Ureter (tissue), 1 donor: ENCODE data around the gene TBCE. TPM values are rescaled to one million over a fixed set of nuclear protein-coding genes. Genes with fewer than 3 reads are reported as not detected.

Experiments
- DNase-seq: peaks from one replicate; pipeline ENCODE4 v3.0.0-alpha.2; 2020; ENCODE audit warnings: low spot score
- total RNA-seq: library from RNA; stranded (reverse); gene quantifications from one replicate; pipeline ENCODE4 v1.2.4, GENCODE V29; 2023
- donor health status: DM: yes; HTN: yes; CAD: no.

Gene TBCE
- total RNA-seq, 1 donor from 2014 or later: 30.7 TPM

DNA sequence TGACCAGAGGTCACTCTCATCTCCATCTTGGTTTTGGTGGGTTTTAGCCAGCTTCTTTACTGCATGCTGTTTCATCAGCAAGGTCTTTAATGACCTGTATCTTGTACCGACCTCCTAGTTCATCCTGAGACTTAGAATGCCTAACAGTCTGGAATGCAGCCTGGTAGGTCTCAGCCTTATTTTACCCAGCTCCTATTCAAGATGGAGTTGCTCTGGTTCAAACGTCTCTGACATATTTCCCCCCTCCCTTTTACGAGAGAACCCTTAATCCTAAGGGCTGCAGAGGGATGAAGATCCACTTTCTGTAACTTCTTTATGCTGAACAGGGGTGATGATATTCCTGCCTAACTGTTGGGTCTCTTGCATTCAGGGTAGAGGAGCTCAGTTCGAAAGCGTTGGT lies 43.2 kb downstream of the TBCE start:
- no peak for DNase-seq

DNA sequence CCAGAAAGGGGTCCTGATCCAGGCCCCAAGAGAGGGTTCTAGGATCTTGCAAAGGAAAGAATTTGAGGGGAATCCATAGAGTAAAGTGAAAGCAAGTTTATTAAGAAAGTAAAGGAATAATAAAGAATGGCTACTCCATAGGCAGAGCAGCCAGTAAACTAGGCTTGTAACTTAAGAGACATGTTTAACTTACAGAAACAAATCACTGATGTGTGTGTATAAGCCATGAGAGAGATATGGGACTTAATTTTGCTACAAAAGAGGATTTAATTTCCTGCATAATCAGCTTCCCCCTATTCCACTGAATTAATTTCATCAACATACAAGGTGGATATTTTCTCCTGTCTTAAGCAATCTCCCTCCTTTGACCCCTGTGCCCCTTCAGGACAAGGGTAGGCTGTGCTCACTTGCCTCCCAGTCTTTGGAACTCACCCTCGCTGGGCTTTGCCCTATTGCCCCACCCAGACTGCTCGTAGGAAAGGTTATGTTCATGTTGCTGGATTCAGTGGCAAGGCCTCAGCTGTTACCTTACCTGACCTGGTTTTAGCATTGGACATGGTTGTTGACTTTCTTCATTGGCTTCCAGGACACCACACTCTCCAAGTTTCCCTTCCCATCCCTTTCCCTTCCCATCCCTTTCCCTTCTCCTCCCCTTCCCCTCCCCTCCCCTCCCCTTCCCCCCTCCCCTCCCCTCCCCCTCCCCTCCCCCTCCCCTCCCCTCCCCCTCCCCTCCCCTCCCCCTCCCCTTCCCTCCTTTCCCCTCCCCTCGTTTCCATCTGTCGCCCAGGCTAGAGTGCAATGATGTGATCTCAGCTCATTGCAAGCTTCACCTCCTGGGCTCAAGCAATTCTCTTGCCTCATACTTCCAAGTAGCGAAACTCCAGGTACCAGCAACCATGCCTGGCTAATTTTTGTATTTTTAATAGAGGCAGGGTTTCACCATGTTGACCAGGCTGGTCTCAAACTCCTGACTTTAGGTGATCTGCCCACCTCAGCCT lies 44.6 kb downstream of the TBCE start:
- DNase-seq: no peak

DNA sequence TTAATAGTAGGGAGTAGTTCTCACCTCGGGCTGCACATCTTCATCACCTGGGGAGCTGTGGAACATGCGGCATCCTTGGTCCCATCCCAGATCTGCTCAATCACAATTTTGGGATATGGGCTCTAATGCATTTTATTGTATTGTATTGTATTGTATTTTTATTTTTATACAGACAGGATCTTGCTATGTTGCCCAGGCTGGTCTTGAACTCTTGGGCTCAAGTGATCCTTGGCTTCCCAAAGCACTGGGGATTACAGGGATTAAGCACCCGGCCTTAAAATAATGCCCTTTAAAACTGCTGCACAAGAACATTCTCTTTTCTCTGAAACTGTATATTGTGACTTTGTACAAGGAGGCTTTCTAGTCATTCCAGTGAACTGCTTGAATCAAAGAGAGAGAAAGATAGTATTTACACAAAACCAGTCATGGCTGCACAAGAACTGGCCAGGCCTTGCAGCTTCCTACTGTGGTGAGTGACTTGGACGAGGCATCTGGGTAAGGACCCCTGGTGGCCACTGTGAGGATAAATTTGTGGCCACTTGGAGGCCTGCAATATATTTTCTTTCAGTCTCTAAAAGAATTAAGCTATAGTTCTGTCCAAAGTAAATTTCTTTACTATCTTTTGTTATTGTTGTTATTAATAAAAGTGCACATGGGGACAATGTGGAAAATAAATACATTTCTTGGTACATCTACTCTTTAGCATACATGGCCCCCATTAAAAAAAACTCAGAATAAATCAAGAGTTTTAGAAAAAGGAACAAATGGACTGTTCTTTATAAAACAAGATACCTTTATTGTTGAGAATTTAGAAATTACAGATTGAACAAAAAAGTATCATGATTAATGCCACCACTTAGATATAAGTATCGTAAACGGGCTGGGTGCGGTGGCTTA lies 48.0 kb downstream of the TBCE start:
- DNase-seq: peak; percentile 70

DNA sequence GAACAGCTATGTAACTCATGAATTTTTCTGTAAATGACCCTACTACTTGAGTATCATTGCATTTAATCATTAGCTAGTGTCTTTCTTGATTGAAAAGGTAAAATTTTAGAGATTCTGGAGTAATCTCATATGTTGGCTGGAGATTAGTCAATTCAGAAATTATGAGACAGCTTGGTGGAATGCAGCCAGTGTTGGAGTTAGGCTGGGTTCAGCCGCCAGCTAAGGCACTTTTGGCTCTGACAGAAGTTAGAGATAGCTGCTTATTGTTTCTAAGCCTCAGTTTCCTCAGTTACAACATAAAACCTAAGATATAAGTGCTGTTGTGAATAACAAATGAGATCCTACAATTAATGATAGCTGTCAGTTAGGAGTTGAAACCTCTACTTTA lies 49.4 kb downstream of the TBCE start:
- no peak for DNase-seq

DNA sequence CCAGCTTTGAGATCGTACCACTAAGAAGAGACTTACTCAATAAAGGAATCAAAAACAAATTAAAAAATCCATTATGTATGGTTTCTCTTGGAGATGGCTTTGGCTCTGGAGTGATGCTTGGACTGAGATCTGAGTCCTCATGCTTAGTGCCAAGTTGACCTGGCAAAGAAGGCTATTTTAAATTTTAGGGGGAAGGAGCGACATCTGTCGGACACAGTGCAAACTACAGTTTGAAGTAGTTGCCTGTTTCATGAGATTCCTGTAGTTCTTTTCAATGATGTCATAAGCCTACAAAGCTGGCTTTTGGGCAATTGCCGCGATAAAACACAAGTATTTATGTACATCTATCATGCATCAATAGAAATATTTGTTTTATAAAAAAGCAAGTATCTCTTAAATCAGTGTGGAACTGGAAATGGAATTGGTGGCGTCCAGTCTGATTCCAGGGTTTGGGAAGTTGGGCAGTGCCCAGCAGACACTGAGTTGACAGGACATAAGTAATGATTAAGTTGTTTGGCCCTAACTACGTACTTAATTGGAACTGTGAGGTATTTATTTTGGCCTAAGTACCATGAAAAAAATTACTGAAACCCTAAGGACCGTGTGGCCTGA lies 50.0 kb downstream of the TBCE start:
- DNase-seq: peak; percentile 65

DNA sequence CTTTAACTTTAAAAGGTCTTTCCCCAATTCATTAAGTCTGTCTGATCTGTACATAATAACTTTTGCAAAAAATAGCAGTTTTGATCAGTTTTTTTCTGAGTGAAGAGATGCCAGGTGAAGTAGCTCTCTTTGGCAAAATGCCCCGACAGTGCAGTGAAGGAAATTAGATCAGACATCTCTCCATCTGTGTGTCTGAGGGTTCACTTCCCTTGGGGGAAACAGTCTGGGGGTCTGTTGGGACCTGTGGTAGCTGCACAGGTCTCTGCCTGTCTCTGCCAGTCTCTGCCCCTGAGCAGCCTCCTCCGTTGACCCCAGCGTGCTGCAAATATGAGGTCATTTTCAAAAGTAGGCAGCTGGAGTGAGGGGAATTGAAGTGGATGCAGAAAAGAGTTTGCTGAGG lies 54.5 kb downstream of the TBCE start:
- DNase-seq: no peak

DNA sequence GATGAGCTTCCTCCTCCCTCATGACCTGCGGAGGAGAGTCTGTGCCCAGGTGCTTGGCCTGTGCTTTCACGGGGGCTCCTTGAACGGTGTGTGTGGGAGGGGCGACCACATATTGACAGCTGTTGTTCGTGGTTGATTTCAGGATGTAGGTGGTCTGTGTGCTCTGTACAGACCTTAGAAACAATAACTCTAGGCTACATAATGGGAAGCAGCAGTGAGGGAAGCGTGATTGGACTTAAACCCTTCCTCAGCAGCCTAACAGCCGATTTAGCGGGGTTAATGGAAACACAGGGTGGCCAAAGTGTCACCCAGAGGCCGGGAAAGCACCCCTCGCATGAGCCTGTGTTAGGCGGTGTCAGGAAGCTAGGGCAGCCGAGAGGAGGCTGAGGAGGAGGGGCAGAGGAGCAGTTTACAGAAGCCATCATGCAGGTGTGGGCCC lies 56.0 kb downstream of the TBCE start:
- DNase-seq: no peak

DNA sequence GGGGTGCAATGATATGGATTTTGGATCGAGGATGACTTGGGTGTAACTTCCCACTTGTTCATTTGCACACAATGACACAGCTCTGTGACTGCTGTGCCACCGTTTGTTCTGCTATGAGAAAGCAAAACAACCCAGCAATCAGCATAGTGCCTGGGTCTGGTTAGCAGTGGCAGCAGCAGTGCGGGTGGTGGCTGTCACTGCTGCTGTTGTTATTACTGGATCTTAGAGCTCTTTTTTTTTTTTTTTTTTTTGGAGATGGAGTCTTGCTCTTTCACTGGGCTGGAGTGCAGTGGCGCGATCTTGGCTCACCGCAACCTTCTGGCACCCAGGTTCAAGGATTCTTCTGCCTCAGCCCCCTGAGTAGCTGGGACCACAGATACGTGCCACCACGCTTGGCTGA lies 56.9 kb downstream of the TBCE start:
- no peak for DNase-seq

DNA sequence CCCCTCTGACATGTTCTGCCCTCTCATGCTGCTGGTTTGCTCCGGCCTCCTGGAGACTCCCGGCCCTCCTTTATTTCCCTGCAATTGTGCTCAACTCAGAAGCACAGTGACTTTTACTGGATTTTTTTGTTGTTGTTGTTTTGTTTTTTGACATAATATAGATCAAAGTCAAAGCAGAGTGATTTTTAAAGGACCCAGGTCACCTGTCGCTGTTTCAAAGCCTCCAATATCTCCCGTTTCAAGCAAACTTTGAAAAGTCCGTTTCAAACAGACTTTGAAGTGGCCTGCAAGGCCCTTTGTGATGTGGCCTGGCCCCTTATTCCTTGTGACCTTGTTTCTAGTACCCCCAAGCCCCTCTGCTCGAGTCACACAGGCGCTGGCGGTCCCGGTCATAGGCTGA lies 58.1 kb downstream of the TBCE start:
- DNase-seq: no peak

DNA sequence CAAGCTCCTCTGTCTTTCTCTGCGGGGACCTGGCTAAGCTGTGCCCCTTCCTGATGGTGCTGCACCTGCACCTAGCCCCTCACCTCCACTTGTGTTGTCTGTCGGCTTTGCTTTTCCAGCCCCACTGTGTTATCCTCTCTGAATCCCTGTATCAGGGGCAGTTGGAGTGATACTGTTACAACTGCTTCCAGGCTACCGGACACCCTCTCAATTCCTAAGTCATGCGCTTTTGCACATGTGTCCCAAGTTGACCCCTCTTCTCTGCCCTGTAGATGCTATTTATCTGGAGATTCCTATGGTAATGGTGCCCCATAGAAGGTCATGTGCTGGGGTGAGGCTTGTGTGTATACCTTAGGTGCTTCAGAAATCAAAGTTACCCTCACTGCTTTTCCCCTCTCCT lies 58.9 kb downstream of the TBCE start:
- DNase-seq: no peak

DNA sequence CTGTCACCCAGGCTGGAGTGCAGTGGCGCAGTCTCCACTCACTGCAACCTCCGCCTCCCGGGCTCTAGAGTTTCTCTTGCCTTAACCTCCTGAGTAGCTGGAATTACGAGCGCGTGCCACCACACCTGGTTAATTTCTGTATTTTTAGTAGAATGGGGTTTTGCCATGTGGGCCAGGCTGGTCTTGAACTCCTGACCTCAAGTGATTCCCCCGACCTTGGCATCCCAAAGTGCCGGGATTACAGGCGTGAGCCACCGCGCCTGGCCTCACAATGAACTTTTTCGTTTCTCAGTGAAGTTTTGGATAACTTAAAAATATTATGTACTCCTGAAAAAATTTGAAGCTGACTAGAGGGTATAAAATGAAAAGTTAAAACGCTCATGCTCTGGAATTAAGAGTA lies 59.5 kb downstream of the TBCE start:
- no peak for DNase-seq

DNA sequence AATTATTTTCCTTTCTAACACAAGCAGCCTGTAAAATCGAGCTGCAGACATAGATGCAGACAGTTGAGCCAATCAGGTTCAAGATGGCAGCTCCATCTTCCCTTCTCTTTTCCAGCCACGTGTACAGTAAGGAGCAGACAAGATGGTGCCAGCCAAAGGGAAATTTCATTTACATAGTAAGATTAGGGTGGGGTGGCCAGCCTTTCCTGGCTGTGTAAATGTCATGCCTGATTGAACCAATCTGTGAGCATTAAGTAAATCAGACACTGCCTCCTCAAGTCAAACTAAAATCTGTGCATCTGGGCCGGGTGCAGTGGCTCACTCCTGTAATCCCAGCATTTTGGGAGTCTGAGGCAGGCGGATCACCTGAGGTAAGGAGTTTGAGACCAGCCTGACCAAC lies 60.2 kb downstream of the TBCE start:
- DNase-seq: no peak

DNA sequence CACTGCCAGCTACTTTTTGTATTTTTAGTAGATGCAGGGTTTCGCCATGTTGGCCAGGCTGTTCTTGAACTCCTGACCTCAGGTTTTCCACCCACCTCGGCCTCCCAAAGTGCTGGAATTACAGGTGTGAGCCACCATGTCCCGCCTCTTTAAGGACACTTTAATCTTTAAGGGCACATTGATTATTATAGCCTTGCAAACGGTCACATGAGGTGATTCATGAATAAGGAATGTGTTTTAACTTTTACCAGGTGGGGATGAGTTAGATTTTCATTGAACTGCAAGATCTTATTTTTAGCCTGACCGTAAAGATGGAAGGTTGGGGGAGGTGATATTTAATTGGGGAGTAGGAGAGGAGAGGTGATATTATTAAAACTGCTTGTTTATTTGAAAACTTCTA lies 61.9 kb downstream of the TBCE start:
- no peak for DNase-seq

DNA sequence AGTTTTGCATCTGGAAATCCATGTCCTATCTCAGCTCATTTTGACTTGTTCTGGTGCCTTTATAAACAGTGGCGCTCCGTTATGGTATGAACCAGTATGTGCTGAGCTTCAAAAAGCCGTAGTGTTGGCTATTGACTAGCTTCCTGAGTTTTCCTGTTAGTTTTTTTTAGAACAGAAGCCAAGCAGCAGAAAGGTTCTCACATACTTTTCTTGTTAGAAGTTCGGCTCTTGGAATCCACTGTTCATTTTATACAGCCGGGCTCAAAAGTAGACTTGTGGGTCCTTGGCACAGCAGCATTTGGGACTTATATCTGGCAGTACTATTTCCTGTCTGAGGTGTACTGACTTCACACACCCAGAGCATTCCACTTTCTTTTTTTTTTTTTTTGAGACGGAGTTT lies 63.8 kb downstream of the TBCE start:
- DNase-seq: no peak

DNA sequence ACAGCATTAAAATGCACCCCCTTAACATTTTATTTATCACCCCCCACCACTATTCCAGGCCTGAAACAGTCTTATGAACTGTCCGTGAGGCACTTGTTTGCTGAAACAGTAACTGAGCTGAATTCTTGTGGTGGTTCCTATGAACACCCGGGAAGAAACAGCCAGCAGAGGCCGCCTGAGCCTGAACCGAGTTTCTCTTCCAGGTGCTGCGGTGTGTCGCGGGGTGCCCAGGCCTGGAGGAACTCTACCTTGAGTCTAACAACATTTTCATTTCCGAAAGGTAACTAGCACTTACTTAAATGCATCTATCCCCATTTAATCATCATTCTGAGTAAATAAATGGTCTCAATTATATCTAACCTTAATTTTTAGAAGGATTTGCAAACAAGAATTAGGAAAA lies 66.8 kb downstream of the TBCE start:
- no peak for DNase-seq

DNA sequence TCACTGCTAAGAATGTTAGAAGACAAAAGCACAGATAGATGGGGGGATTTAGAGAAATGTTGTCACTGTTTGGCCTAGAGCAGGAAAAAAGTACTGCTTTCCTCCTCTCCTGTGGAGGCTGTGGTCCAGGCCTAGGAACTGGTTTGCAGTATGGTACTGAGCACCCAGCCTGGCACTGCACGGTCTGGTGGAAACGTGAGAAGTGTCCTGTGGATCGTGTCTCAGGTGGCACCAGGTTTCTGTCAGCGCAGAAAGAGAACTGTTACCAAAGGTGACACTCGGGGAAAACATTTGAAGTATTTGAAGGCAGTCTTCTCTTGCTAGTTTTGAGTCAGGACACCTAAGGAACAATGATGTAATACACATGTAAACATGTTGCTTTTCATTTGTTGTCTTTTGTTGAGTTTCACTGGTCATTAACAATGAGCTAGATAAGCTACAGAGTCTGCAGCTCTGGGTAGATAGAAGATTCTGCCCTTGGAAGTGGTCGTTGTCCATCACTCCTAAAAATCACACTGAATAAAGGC lies 74.0 kb downstream of the TBCE start:
- DNase-seq: no peak

DNA sequence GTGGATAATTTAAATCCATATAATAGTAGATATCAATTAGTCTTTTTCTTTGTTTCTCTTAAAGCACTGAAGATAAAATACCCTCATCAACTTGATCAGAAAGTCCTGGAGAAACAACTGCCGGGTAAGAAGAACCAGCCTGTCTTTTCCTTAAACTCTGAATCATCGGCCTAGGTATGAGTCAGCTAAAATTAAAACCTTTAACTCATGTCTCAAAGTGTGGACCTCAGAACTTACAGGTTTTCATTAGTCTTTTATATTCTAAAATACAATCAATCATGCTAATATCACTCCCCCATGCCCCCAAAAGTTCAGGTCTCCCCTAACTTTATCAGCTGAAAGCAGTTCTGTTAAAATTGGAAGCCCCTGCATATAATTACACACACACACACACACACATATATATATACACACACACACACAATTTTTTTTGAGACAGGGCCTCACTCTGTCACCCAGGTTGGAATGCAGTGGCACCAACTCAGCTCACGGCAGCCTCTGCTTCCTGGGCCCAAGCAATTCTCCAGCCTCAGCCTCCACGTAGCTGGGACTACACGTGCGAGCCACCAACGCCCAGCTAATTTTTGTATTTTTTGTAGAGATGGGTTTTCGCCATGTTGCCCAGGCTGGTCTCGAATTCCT lies 75.7 kb downstream of the TBCE start:
- DNase-seq: no peak

DNA sequence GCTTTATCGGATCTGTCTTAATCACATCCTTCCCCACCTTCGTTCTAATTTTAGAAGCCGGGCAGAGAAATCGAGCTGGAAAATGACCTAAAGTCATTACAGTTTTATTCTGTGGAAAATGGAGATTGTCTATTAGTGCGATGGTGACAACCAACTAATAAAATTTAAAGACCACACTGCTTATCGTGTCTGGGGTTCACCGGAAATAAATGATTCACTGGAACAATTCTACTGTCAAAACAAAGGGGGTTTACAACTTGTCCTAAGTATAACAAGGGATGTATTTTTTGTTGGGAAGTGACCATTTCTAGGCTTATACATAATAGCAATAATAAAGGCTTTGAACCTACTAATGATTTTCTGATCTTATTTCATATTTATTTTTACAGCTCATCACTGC lies 81.4 kb downstream of the TBCE start:
- no peak for DNase-seq

DNA sequence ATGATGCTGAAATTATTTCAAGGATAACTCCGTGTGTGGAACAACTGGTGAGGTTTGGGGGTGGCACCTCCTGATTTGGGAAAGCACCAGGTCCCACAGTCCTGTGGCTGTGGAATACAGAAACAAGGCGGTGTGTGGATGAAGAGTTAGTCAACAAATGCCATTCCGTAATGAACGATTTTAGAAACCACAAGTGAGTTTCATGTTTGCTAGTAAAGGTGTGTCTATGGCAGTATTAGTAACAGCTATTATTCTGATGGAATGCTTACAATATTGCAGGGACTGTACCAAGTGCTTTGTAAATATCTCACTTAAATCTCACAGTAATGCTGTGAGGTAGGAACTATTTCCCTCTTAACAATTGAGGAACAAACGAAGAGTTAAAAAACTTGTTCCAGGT lies 83.2 kb downstream of the TBCE start:
- DNase-seq: no peak

DNA sequence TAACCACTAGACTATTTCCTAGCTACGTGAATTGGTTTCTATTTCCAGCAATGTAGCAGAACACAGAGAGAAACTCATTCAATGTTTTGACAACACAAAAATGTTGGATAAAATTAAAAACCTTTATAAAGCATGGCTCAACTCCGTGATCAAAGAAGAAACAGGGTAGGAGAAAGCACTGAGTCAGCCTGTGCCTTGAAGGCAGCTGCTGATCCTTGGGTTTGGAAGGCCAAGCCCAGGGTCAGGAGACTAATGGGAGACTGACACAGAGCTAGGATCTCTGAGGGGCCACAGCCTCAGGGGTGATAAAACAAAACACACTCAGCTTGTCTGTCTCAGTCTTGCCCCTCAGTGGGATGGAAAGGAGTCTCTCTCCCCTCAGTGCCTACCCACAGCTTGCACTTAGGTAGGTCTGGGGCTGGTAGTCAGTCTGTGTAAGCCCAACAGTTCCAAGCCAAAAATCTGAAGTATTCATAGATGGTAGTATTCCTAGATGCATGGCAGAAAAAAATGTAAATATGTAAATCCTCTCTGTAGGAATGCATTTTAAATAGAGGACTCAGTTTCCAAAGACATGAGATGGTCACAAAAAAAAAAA lies 83.8 kb downstream of the TBCE start:
- no peak for DNase-seq

DNA sequence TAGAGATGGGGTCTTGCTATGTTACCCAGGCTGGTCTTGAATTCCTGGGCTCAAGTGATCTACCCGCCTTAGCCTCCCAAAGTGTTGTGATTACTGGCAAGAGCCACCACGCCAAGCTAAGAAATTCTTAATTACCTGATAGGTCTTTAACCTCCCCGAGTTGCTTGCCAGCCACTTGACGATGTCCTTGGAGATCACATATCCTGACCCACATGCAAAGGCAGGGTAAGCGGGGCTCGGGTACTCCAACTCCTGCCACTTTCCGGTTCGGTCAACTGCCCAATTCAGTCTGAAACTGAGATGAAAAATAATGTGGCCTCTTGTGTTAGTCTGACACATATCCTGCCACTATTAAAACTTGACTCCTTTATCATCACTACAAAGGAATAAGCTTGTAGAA lies 86.8 kb downstream of the TBCE start:
- no peak for DNase-seq
